IgD-negative memory B cell (primary cell): ENCODE data around the gene MPZ. TPM values are rescaled to one million over a fixed set of nuclear protein-coding genes. Genes with fewer than 3 reads are reported as not detected.
"Not testable (repeated sequence)": the region's sequence is repeated elsewhere in the genome, so short reads cannot be mapped to it uniquely, and the experiment has no call there.

Source experiments
- H3K27ac Mint-ChIP-seq, 3 donors: one replicate each; pipeline ENCODE4 v1.8.0; 2020 to 2022; ENCODE audit warnings: mild to moderate bottlenecking in 3 of 3, mixed read lengths in 3 of 3, moderate library complexity in 1 of 3
- H3K27me3 Mint-ChIP-seq: one replicate; pipeline ENCODE4 v1.8.0; 2021; ENCODE audit warnings: mixed read lengths
- H3K36me3 Mint-ChIP-seq: one replicate; pipeline ENCODE4 v1.8.0; 2020; ENCODE audit warnings: mild to moderate bottlenecking, mixed read lengths
- H3K4me1 Mint-ChIP-seq, 3 donors: one replicate each; pipeline ENCODE4 v1.8.0; 2020 to 2022; ENCODE audit warnings: mixed read lengths in 3 of 3, mild to moderate bottlenecking in 1 of 3
- H3K4me3 Mint-ChIP-seq, 4 donors: one replicate each; pipeline ENCODE4 v1.8.0; 2020 to 2022; ENCODE audit warnings: mild to moderate bottlenecking in 4 of 4, mixed read lengths in 4 of 4, moderate library complexity in 3 of 4
- H3K9me3 Mint-ChIP-seq, 3 donors: one replicate each; pipeline ENCODE4 v1.8.0; 2020 to 2021; ENCODE audit warnings: mixed read lengths in 3 of 3, mild to moderate bottlenecking in 1 of 3
- polyA plus RNA-seq: library from polyadenylated mRNA; unstranded; fragments of 300-500 nt; fragmentation: Illumina TruSeq; gene quantifications from one replicate; pipeline ENCODE4 v1.2.3, GENCODE V29; 2021

MPZ gene
- polyA plus RNA-seq, 1 donor from 2014 or later = not detected

GRCh38 chr1:161274874-161275273 is 34.9 kb downstream of the MPZ start:
- H3K4me3 Mint-ChIP-seq = peak overlapping the region in 1 of 4 donors; percentile 28
- H3K36me3 Mint-ChIP-seq = no peaks in the 10 kb centered on the region
- H3K4me1 Mint-ChIP-seq = no peaks in the 10 kb centered on the region
- peaks cover 10% of the 10 kb centered on the region for H3K27me3 Mint-ChIP-seq
- H3K9me3 Mint-ChIP-seq = no peaks in the 10 kb centered on the region
- no peak overlapping the region for H3K27ac Mint-ChIP-seq

DNA sequence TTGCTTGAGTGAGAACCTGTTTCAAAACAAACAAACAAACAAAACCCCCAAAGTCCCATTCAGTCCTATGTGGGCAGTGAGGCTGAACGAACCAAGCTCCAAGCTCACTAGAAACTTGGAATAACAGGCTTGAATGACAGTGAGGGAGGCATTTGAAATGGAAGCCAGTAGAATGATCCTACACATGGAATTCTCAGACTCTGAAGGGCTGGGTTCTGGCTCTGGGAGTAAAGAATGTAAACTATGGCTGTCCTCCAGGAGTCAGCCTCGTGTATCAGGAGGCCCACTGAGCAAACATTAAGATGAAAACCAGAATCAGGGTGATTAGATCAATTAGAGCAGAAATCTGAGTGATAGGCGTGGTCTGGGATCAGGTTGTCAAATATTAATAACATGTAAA is 36.4 kb downstream of the MPZ start:
- H3K36me3 Mint-ChIP-seq = no peaks in the 10 kb centered on the region
- no peaks in the 10 kb centered on the region for H3K9me3 Mint-ChIP-seq
- H3K4me3 Mint-ChIP-seq = no peak overlapping the region
- no peak overlapping the region for H3K27ac Mint-ChIP-seq
- peaks cover 0 to under 1% (median 0%) of the 10 kb centered on the region in 3 donors for H3K4me1 Mint-ChIP-seq
- peaks cover 10% of the 10 kb centered on the region for H3K27me3 Mint-ChIP-seq

GRCh38 chr1:161267321-161267720 is 42.4 kb downstream of the MPZ start:
- H3K27ac Mint-ChIP-seq = no peak overlapping the region
- peaks cover 0 to 14% (median 9%) of the 10 kb centered on the region in 3 donors for H3K4me1 Mint-ChIP-seq
- peaks cover 11% of the 10 kb centered on the region for H3K27me3 Mint-ChIP-seq
- no peaks in the 10 kb centered on the region for H3K36me3 Mint-ChIP-seq
- H3K9me3 Mint-ChIP-seq = no peaks in the 10 kb centered on the region
- H3K4me3 Mint-ChIP-seq = no peak overlapping the region

DNA sequence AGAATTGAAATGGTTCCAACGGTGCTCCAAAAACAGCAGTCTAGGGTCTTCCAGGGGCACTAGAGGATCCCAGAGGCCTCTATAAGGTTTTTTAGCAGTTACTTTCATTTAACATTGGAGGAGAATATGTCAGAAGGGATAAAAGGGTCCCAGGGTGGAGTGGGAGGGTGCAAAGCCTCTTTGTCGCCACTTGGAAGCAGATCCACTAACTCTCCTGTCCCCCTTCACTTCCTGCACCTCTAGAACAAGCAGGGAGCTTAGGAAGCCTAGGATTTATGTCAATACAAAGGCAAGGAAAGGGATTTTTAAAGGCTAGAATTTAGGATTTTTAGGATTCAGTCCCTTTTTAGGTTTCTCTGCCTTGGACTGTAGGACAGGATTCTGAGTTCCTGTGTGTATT is 42.9 kb downstream of the MPZ start:
- H3K4me3 Mint-ChIP-seq = no peak overlapping the region
- H3K27ac Mint-ChIP-seq = no peak overlapping the region
- H3K4me1 Mint-ChIP-seq = peaks cover 1 to 14% (median 10%) of the 10 kb centered on the region in 3 donors
- peaks cover 14% of the 10 kb centered on the region for H3K27me3 Mint-ChIP-seq
- no peaks in the 10 kb centered on the region for H3K36me3 Mint-ChIP-seq
- H3K9me3 Mint-ChIP-seq = no peaks in the 10 kb centered on the region

- no peak overlapping the region for H3K4me3 Mint-ChIP-seq
- H3K27ac Mint-ChIP-seq = no peak overlapping the region
- peaks cover 4 to 18% (median 16%) of the 10 kb centered on the region in 3 donors for H3K4me1 Mint-ChIP-seq
- no peaks in the 10 kb centered on the region for H3K9me3 Mint-ChIP-seq
- no peaks in the 10 kb centered on the region for H3K36me3 Mint-ChIP-seq
- peaks cover 20% of the 10 kb centered on the region for H3K27me3 Mint-ChIP-seq
These were observed 43.6 kb downstream of the MPZ start for GRCh38 chr1:161266202-161266601.

DNA sequence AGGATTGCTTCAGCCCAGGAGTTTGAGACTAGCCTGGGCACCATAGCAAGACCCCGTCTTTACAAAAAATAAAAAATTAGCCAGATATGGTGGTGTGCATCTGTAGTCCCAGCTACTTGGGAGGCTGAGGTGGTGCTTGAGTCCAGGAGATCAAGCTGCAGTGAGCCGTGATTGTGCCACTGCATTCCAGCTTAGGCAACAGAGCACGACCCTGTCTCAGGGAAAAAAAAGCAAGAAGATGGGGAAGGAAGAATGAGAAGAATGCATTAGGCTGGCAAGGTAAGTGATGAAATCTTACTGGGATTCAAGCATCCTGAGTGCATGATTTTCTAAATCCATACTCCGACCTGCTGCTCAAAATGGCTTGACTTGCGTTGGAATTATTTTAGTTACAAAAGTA is 44.5 kb downstream of the MPZ start:
- no peak overlapping the region for H3K4me3 Mint-ChIP-seq
- H3K9me3 Mint-ChIP-seq = no peaks in the 10 kb centered on the region
- H3K27ac Mint-ChIP-seq = no peak overlapping the region
- H3K4me1 Mint-ChIP-seq = peaks cover 7 to 24% (median 23%) of the 10 kb centered on the region in 3 donors
- no peaks in the 10 kb centered on the region for H3K36me3 Mint-ChIP-seq
- H3K27me3 Mint-ChIP-seq = peaks cover 28% of the 10 kb centered on the region

DNA sequence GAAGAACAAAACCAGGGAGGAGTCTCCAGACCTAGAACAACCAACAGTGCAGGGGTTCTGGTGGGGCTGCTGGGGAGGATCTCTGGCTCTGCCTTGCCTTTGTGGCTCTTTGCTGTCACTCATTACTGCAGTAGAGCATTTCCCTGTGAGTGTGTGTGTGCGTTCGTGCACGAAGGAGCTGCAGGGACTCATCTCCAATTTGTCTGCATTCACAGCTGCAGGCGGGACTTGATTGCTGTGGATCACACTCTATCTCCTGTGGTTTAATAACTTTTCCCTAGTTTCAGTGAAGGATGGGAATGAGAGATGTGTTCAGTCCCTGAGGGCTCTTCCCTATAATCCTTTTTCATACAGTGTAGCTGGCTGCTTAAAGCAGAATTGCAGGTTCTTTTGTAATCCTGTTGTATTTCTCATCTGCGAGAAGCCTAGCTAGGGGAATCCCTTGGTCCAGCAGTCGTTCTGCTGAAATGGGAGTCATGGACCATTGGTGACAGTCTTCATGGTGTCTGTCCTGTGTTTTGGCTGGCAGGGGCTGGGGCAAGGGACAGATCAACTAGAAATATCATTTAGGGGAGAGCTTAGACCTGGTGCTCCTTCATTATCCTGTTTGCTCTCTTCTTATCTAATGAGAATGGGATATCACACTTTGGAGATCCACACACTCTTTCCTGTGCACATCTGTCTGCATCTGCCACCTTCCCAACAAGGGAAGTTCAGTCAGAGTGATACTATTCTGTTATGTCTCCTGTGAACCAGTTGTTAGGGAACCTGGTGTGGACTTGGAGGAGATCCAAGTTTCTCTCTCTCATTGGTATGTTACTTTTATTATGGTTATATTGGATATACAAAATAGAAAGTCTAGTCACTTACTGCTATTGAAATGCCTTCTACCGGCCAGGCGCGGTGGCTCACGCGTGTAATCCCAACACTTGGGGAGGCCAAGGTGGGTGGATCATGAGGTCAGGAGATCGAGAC is 48.2 kb downstream of the MPZ start:
- H3K27me3 Mint-ChIP-seq = peaks cover 58% of the 10 kb centered on the region
- peak overlapping the region in 2 of 4 donors; percentile 47 to 49 for H3K4me3 Mint-ChIP-seq
- H3K36me3 Mint-ChIP-seq = no peaks in the 10 kb centered on the region
- no peak overlapping the region for H3K27ac Mint-ChIP-seq
- peaks cover 15 to 23% (median 19%) of the 10 kb centered on the region in 3 donors for H3K4me1 Mint-ChIP-seq
- H3K9me3 Mint-ChIP-seq = peaks cover 6 to 12% (median 8%) of the 10 kb centered on the region in 3 donors

GRCh38 chr1:161260376-161261260 is 49.1 kb downstream of the MPZ start:
- Mint-ChIP-seq H3K27ac (no peak overlapping the region), H3K36me3 (no peaks in the 10 kb centered on the region), H3K27me3 (peaks cover 64% of the 10 kb centered on the region), H3K9me3 (peaks cover 8 to 21% (median 8%) of the 10 kb centered on the region in 3 donors), H3K4me1 (peaks cover 15 to 22% (median 19%) of the 10 kb centered on the region in 3 donors), H3K4me3 (peak overlapping the region in 2 of 4 donors; percentile 47 to 54)

GRCh38 chr1:161259765-161260164 is 50.0 kb downstream of the MPZ start:
- Mint-ChIP-seq H3K9me3 (peaks cover 8 to 24% (median 8%) of the 10 kb centered on the region in 3 donors), H3K36me3 (peaks cover 2% of the 10 kb centered on the region), H3K27ac (peak overlapping the region in 1 of 3 donors; percentile 35), H3K4me1 (peaks cover 15 to 22% (median 19%) of the 10 kb centered on the region in 3 donors), H3K27me3 (peaks cover 62% of the 10 kb centered on the region), H3K4me3 (peak overlapping the region in 2 of 4 donors; percentile 44 to 60)

- peaks cover 60% of the 10 kb centered on the region for H3K27me3 Mint-ChIP-seq
- peaks cover 15 to 22% (median 19%) of the 10 kb centered on the region in 3 donors for H3K4me1 Mint-ChIP-seq
- peak overlapping the region in 1 of 3 donors; percentile 35 for H3K27ac Mint-ChIP-seq
- H3K36me3 Mint-ChIP-seq = peaks cover 2% of the 10 kb centered on the region
- peak overlapping the region; percentile 21 to 75 (median 64) for H3K4me3 Mint-ChIP-seq
- H3K9me3 Mint-ChIP-seq = peaks cover 8 to 24% (median 8%) of the 10 kb centered on the region in 3 donors
These were observed 50.4 kb downstream of the MPZ start for GRCh38 chr1:161259345-161259702.

- peak within 1 kb of the TSS in 1 of 3 donors; percentile 35 for H3K27ac Mint-ChIP-seq
- H3K9me3 Mint-ChIP-seq = peaks cover 8 to 24% (median 8%) of the 10 kb centered on the region in 3 donors
- peaks cover 15 to 22% (median 19%) of the 10 kb centered on the region in 3 donors for H3K4me1 Mint-ChIP-seq
- peak within 1 kb of the TSS; percentile 60 to 87 (median 68) for H3K4me3 Mint-ChIP-seq
- peaks cover 2% of the 10 kb centered on the region for H3K36me3 Mint-ChIP-seq
- peaks cover 60% of the 10 kb centered on the region for H3K27me3 Mint-ChIP-seq
These were observed 51.1 kb downstream of the MPZ start, which contains the start of gene PCP4L1 for GRCh38 chr1:161258439-161259344. TSS of gene PCP4L1 (plus strand) at chr1:161258745. CDS start at chr1:161258975, 230 bp downstream.

GRCh38 chr1:161257109-161257508 is 52.7 kb downstream of the MPZ start:
- H3K4me3 Mint-ChIP-seq, H3K36me3 Mint-ChIP-seq: not testable (repeated sequence)
- H3K4me1 Mint-ChIP-seq = peaks cover 15 to 22% (median 19%) of the 10 kb centered on the region in 3 donors
- peak overlapping the region in 1 of 3 donors; percentile 18 for H3K27ac Mint-ChIP-seq
- peaks cover 56% of the 10 kb centered on the region for H3K27me3 Mint-ChIP-seq
- peaks cover 8 to 24% (median 8%) of the 10 kb centered on the region in 3 donors for H3K9me3 Mint-ChIP-seq

DNA sequence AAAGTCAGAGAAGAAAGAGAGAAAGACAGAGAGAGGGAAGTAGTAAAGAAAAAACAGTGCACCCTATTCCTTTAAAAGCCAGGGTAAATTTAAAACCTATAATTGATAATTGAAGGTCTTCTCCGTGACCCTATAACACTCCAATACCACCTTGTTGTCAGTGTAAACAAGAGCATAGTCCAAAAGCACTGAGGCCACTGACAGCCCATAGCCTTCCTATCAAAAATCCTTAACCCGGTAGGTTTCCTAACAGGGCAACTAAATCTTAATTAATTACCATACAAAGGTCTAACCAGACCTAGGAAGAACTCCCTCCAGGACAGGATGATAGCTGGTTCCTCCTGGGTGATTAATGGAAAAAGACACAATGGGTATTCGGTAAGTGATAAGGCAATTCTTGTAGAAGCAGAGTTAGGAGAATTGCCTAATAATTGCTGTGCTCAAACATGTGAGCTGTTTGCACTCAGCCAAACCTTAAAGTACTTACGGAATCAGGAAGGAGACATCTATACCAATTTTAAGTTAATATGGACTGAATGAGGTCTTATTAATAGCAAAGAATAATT is 53.7 kb downstream of the MPZ start:
- peaks cover 49% of the 10 kb centered on the region for H3K27me3 Mint-ChIP-seq
- not testable (repeated sequence) for H3K36me3 Mint-ChIP-seq, H3K4me3 Mint-ChIP-seq, H3K27ac Mint-ChIP-seq
- peaks cover 8 to 24% (median 8%) of the 10 kb centered on the region in 3 donors for H3K9me3 Mint-ChIP-seq
- peaks cover 11 to 16% (median 11%) of the 10 kb centered on the region in 3 donors for H3K4me1 Mint-ChIP-seq
